IgD-negative memory B cell (primary cell): ENCODE measurements around the gene CDC42BPB. TPM values are rescaled to one million over a fixed set of nuclear protein-coding genes. Genes with fewer than 3 reads are reported as not detected.
"Not testable (repeated sequence)": the region's sequence is repeated elsewhere in the genome, so short reads cannot be mapped to it uniquely, and the experiment has no call there.

Source experiments
- H3K27ac Mint-ChIP-seq, 3 donors: one replicate each; pipeline ENCODE4 v1.8.0; 2020 to 2022; ENCODE audit warnings: mild to moderate bottlenecking in 3 of 3, mixed read lengths in 3 of 3, moderate library complexity in 1 of 3
- H3K27me3 Mint-ChIP-seq: one replicate; pipeline ENCODE4 v1.8.0; 2021; ENCODE audit warnings: mixed read lengths
- H3K36me3 Mint-ChIP-seq: one replicate; pipeline ENCODE4 v1.8.0; 2020; ENCODE audit warnings: mild to moderate bottlenecking, mixed read lengths
- H3K4me1 Mint-ChIP-seq, 3 donors: one replicate each; pipeline ENCODE4 v1.8.0; 2020 to 2022; ENCODE audit warnings: mixed read lengths in 3 of 3, mild to moderate bottlenecking in 1 of 3
- H3K4me3 Mint-ChIP-seq, 4 donors: one replicate each; pipeline ENCODE4 v1.8.0; 2020 to 2022; ENCODE audit warnings: mild to moderate bottlenecking in 4 of 4, mixed read lengths in 4 of 4, moderate library complexity in 3 of 4
- H3K9me3 Mint-ChIP-seq, 3 donors: one replicate each; pipeline ENCODE4 v1.8.0; 2020 to 2021; ENCODE audit warnings: mixed read lengths in 3 of 3, mild to moderate bottlenecking in 1 of 3
- polyA plus RNA-seq: library from polyadenylated mRNA; unstranded; fragments of 300-500 nt; fragmentation: Illumina TruSeq; gene quantifications from one replicate; pipeline ENCODE4 v1.2.3, GENCODE V29; 2021

Gene CDC42BPB
- polyA plus RNA-seq, 1 donor from 2014 or later: 1.2 TPM

GRCh38 chr14:102931580-102932285 is 125.6 kb downstream of the CDC42BPB start:
- H3K27ac Mint-ChIP-seq: peak overlapping the region in 1 of 3 donors; percentile 78
- H3K9me3 Mint-ChIP-seq: no peaks in the 10 kb centered on the region

GRCh38 chr14:102930753-102931579 is 126.4 kb downstream of the CDC42BPB start:
- H3K4me3 Mint-ChIP-seq: peak overlapping the region; percentile 34 to 73 (median 64)
- peaks cover 10 to 16% (median 15%) of the 10 kb centered on the region in 3 donors for H3K4me1 Mint-ChIP-seq
- peaks cover 2% of the 10 kb centered on the region for H3K27me3 Mint-ChIP-seq
- H3K27ac Mint-ChIP-seq: peak overlapping the region in 2 of 3 donors; percentile 35 to 78
- H3K9me3 Mint-ChIP-seq: no peaks in the 10 kb centered on the region
- H3K36me3 Mint-ChIP-seq: no peaks in the 10 kb centered on the region

More at GRCh38 chr14:102931580-102932285, 125.6 kb downstream of the CDC42BPB start:
- peaks cover 2% of the 10 kb centered on the region for H3K27me3 Mint-ChIP-seq
- no peaks in the 10 kb centered on the region for H3K36me3 Mint-ChIP-seq
- peaks cover 11 to 17% (median 16%) of the 10 kb centered on the region in 3 donors for H3K4me1 Mint-ChIP-seq
- H3K4me3 Mint-ChIP-seq: peak overlapping the region; percentile 34 to 73 (median 64)

GRCh38 chr14:102930138-102930752 is 127.1 kb downstream of the CDC42BPB start:
- Mint-ChIP-seq H3K4me3 (peak overlapping the region in 2 of 4 donors; percentile 12 to 14), H3K9me3 (no peaks in the 10 kb centered on the region), H3K27ac (peak overlapping the region in 1 of 3 donors; percentile 35), H3K27me3 (peaks cover 2% of the 10 kb centered on the region), H3K36me3 (peaks cover 1% of the 10 kb centered on the region), H3K4me1 (peaks cover 8 to 14% (median 12%) of the 10 kb centered on the region in 3 donors)

GRCh38 chr14:102929241-102930137 is 127.9 kb downstream of the CDC42BPB start:
- peaks cover 4 to 10% (median 8%) of the 10 kb centered on the region in 3 donors for H3K4me1 Mint-ChIP-seq
- H3K9me3 Mint-ChIP-seq: no peaks in the 10 kb centered on the region
- H3K27me3 Mint-ChIP-seq: peaks cover 2% of the 10 kb centered on the region
- peaks cover 1% of the 10 kb centered on the region for H3K36me3 Mint-ChIP-seq
- H3K27ac Mint-ChIP-seq: no peak overlapping the region
- H3K4me3 Mint-ChIP-seq: peak overlapping the region in 3 of 4 donors; percentile 70 to 84 (median 76)

GRCh38 chr14:102928412-102929240 is 128.7 kb downstream of the CDC42BPB start:
- Mint-ChIP-seq H3K4me3 (peak overlapping the region; percentile 73 to 94 (median 81)), H3K4me1 (peaks cover 4 to 8% (median 6%) of the 10 kb centered on the region in 3 donors), H3K27me3 (peaks cover 2% of the 10 kb centered on the region), H3K27ac (peak overlapping the region; percentile 35 to 83 (median 71)), H3K9me3 (no peaks in the 10 kb centered on the region), H3K36me3 (peaks cover 1% of the 10 kb centered on the region)

GRCh38 chr14:102927878-102928411 is 129.4 kb downstream of the CDC42BPB start:
- H3K27ac Mint-ChIP-seq: peak overlapping the region in 1 of 3 donors; percentile 83
- H3K27me3 Mint-ChIP-seq: peaks cover 5% of the 10 kb centered on the region
- peaks cover 1% of the 10 kb centered on the region for H3K36me3 Mint-ChIP-seq
- H3K9me3 Mint-ChIP-seq: no peaks in the 10 kb centered on the region
- peak overlapping the region; percentile 73 to 94 (median 81) for H3K4me3 Mint-ChIP-seq
- H3K4me1 Mint-ChIP-seq: peaks cover 4 to 8% (median 7%) of the 10 kb centered on the region in 3 donors

- peak overlapping the region; percentile 73 to 82 (median 79) for H3K4me3 Mint-ChIP-seq
- H3K27me3 Mint-ChIP-seq: peaks cover 5% of the 10 kb centered on the region
- H3K9me3 Mint-ChIP-seq: no peaks in the 10 kb centered on the region
- peaks cover 1% of the 10 kb centered on the region for H3K36me3 Mint-ChIP-seq
- peak overlapping the region in 2 of 3 donors; percentile 19 to 88 for H3K27ac Mint-ChIP-seq
- H3K4me1 Mint-ChIP-seq: peaks cover 4 to 8% (median 8%) of the 10 kb centered on the region in 3 donors
Measured at GRCh38 chr14:102927346-102927877, 129.9 kb downstream of the CDC42BPB start.

- H3K4me3 Mint-ChIP-seq: peak overlapping the region in 1 of 4 donors; percentile 73
- H3K27ac Mint-ChIP-seq: peak overlapping the region in 2 of 3 donors; percentile 19 to 88
- not testable (repeated sequence) for H3K9me3 Mint-ChIP-seq, H3K4me1 Mint-ChIP-seq, H3K36me3 Mint-ChIP-seq, H3K27me3 Mint-ChIP-seq
Measured at GRCh38 chr14:102926840-102927239, 130.5 kb downstream of the CDC42BPB start.

- Mint-ChIP-seq H3K36me3 (peaks cover 1% of the 10 kb centered on the region), H3K9me3 (no peaks in the 10 kb centered on the region), H3K4me3 (peak overlapping the region in 3 of 4 donors; percentile 39 to 75 (median 73)), H3K27me3 (peaks cover 3% of the 10 kb centered on the region), H3K4me1 (peaks cover 4 to 8% (median 8%) of the 10 kb centered on the region in 3 donors), H3K27ac (peak overlapping the region in 2 of 3 donors; percentile 19 to 23)
Measured at GRCh38 chr14:102926104-102926503, 131.2 kb downstream of the CDC42BPB start.

- Mint-ChIP-seq H3K36me3 (peaks cover 1% of the 10 kb centered on the region), H3K9me3 (no peaks in the 10 kb centered on the region), H3K4me1 (peaks cover 4 to 8% (median 8%) of the 10 kb centered on the region in 3 donors), H3K27ac (peak overlapping the region in 1 of 3 donors; percentile 19), H3K27me3 (peaks cover 3% of the 10 kb centered on the region), H3K4me3 (peak overlapping the region; percentile 32 to 75 (median 56))
Measured at GRCh38 chr14:102925646-102926045, 131.7 kb downstream of the CDC42BPB start.

GRCh38 chr14:102924632-102925588 is 132.4 kb downstream of the CDC42BPB start:
- Mint-ChIP-seq H3K4me1 (peaks cover 4 to 8% (median 8%) of the 10 kb centered on the region in 3 donors), H3K36me3 (peaks cover 1% of the 10 kb centered on the region), H3K9me3 (no peaks in the 10 kb centered on the region), H3K4me3 (peak overlapping the region; percentile 37 to 66 (median 54)), H3K27me3 (peaks cover 3% of the 10 kb centered on the region), H3K27ac (peak overlapping the region in 1 of 3 donors; percentile 21)
